ENCODE data around the gene RS1.

DNA sequence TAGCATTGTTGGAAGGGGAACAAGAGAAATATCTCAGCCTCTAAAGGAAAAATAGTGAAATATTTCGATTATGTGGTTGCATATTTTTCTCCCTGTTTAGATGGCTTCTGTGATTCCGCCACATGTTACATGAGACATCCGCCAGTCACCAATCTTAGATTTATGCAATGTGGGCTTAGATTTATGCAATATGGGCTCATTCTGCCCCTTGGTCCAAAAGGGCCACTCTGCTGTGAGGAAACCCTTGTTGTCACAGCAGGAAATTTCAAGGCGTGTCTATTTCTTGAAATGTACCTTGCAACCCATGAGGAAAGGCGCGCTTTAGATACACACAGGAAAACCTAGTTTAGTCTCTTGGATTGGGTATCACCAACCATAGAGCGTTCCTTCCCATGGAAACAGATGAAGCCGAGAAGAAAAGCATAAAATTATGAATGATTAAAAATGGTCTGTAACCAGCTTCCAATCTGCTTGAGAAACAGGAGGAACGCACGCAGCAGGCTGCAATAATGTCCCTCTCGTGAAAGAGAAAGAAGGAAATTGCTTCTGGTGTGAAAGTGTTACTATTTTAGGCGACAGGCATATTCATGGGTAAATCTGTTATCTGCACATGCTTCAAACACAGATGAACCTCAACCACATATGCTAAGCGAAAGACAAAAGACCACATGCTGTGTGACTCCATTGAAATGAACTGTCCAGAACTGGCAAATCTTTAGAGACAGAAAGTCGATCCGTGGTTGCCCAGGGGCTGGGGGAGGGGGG, 3.7 kb downstream of the RS1 start:
- TF ChIP-seq CTCF (IDR thresholded peaks at IDR 0.05): no peak
- TF ChIP-seq POLR2A (IDR thresholded peaks at IDR 0.05): no peak
- no peak for TF ChIP-seq POLR2AphosphoS5 (IDR thresholded peaks at IDR 0.05)
